Activated CD4-positive, CD25-positive, alpha-beta regulatory T cell treated with anti-CD3 and anti-CD28 coated beads, Interleukin-2, amount 50 U/mL, for 24 hours (primary cell): ENCODE results near the gene BCAR1.
"Not testable (repeated sequence)": the region's sequence is repeated elsewhere in the genome, so short reads cannot be mapped to it uniquely, and the experiment has no call there.

Experiments
- ATAC-seq, 2 donors: fragments of 150-1000 bp; cut with Tn5 transposase; one replicate each; pipeline ENCODE4 v1.10.0; 2021; ENCODE audit warnings: mild to moderate bottlenecking in 1 of 2, moderate library complexity in 1 of 2

BCAR1 gene

DNA sequence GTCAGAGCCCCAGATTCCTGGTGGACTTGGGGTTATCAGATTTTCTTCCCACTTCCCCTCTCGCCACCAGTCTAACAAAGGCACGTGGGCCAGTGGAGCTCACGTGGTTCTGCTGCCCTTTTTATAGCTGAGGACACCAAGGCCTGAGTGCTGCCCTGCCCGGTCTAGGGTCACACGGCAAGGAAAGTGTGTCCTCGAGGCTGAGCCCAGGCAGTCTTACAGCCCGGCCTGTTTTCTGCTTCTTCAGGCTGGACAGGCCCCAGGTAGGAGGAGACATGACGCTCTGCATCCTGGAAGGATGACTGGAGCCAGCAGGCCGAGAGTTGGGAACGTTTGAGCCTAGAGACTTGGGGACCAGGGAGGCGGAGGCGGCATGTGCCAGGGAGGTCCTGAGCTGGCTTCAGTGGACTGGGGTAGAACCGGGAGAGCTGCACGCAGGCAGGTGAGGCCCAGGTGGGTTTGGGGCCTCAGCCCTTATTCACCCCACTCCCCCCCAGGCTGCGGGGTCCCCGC lies 29.1 kb downstream of the BCAR1 start:
- no peak for ATAC-seq

GRCh38 chr16:75219838-75220237 lies 31.6 kb downstream of the BCAR1 start:
- peak; percentile 81 to 92 for ATAC-seq

GRCh38 chr16:75219088-75219487 lies 32.3 kb downstream of the BCAR1 start:
- ATAC-seq = no peak

GRCh38 chr16:75218256-75219076 lies 33.0 kb downstream of the BCAR1 start, which contains the start of gene CTRB1:
TSS of gene CTRB1 (plus strand) at chr16:75218988. CDS start at chr16:75219008, 20 bp downstream.
- peak; percentile 42 to 46 for ATAC-seq

GRCh38 chr16:75217389-75217851 lies 34.0 kb downstream of the BCAR1 start:
- ATAC-seq = no peak

DNA sequence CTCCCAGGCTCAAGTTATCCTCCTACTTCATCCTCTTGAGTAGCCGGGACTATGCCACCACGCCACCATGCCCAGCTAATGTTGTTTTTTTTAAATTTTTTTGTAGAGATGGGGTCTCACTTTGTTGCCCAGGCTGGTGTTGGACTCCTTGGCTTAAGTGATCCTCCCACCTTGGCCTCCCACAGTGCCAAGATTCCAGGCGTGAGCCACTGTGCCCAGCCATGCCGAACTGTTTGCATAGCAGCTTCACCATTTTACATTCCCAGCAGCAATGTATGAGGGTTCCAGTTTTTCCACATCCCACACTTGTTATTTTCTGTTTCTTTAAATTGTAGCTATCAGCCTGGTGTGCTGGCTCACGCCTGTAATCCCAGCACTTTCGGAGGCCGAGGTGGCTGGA lies 34.8 kb downstream of the BCAR1 start:
- ATAC-seq = no peak

DNA sequence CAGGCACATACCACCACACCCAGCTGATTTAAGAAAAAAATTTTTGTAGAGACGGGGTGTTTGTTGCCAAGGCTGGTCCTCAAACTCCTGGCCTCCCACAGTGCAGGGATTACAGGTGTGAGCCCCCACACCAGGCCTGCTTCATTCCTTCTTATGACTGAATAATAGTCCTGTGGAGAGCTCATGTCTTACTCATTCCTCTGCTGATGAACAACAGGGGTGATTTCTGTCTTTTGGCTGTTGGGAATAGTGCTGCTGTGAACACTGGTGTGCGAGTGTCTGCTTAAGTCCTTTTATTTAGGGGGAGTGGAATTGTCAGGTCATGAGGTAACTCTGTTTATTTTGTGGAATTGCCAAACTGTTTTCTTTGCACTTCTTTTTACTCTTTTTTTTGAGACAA lies 35.3 kb downstream of the BCAR1 start:
- no peak for ATAC-seq

GRCh38 chr16:75211286-75211685 lies 40.1 kb downstream of the BCAR1 start:
- not testable (repeated sequence) for ATAC-seq

- no peak for ATAC-seq
Measured at GRCh38 chr16:75209944-75210343, 41.5 kb downstream of the BCAR1 start.

DNA sequence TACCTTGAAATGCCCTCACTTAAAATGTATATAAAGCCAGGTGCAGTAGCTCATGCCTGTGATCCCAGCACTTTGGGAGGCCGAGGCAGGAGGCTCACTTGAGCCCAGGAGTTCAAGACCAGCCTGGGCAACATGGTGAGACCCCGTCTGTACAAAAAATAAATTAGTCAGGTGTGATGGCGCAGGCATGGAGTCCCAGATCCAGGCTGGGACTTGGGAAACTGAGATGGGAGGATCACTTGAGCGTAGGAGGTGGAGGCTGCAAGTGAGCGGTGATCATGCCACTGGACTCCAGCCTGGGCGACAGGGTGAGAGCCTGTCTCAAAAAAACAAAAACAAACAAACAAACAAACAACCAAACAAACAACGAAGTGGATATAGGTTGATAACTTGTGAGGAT lies 41.9 kb downstream of the BCAR1 start:
- ATAC-seq = not testable (repeated sequence)

- no peak for ATAC-seq
Measured at GRCh38 chr16:75208861-75209505, 42.4 kb downstream of the BCAR1 start.

GRCh38 chr16:75208242-75208825 lies 43.1 kb downstream of the BCAR1 start:
- no peak for ATAC-seq

DNA sequence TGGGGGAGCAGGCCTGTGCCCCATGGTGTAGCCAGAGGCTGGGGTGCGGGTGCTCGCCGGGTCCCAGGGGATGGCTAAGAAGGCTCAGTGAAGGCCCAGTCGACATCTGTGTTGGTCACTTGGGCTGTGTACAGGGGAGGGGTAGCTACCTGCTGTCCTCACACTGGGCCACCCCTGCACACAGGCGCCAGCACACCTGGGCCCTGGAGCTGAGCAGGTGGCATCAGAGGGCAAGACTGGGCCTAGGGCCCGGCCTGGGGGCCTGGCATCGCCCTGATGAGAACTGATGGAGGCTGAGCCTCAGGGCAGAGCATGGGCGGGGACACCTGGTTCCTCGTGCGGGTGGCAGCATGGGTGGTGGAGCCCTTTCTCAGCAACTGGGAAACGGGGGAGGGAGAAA lies 43.6 kb downstream of the BCAR1 start:
- no peak for ATAC-seq

DNA sequence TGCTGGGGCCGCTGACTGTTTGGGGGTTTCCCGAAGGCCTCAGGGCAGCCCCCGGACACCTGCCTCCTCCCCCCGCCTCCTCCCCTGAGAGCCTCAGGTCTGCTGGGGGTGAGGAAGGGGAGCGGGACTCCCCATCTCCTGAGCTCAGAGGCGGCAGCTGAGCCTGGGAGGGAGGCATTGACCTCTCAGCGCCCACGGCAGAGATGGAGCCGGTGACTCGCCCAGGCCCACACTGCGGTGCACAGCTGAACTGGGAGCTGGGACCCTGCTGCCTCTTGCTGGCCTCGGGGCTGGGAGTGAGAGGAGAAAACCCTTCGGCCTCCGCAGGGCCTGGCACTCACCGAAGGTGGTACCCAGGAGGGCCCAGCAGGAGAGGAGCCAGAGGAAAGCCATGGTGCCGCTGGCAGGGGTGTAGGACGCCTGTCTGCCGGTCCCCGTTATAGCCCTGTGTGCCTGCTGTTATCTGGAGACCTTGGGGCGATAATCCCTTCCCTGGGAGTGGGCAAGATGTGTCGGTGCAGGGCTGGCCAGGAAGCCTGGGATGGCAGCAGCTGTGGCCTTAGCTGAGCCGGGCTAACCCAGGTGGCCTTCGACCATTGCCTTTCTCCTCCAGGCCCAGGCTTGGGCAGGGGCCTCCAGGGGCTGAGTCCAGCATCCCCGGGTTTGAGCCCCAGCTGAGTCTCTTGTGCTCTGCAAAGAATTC lies 44.5 kb downstream of the BCAR1 start, which contains the start of gene CTRB2:
Gene CTRB2, minus strand, starts transcription at position 413 of the 703 bp plus-strand sequence. Its CDS starts 20 bp downstream, at position 393.
- ATAC-seq = no peak

GRCh38 chr16:75205961-75206748 lies 45.3 kb downstream of the BCAR1 start:
- ATAC-seq = not testable (repeated sequence)

- ATAC-seq = not testable (repeated sequence)
Measured at GRCh38 chr16:75205438-75205837, 46.0 kb downstream of the BCAR1 start.

DNA sequence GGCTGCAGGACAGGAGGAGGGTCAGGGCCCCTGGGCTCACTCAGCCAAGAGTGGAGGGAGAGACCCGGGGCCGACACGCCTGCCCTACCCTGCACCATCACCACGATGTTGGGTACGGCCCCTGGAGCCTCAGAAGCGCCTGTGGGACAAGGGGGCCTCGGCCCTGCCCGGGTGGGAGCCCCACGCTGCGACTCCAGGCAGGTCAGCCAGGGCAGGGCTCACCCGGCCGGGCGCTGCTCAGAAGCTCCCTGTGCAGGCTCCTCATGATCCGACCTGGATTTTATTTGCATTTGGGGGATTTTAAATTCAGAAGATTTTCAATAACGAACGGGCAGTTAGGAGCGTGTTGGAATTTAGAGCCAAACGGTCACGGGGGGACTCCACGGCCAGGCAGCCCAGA lies 46.5 kb downstream of the BCAR1 start:
- not testable (repeated sequence) for ATAC-seq

GRCh38 chr16:75204410-75204758 lies 47.0 kb downstream of the BCAR1 start:
- no peak for ATAC-seq

DNA sequence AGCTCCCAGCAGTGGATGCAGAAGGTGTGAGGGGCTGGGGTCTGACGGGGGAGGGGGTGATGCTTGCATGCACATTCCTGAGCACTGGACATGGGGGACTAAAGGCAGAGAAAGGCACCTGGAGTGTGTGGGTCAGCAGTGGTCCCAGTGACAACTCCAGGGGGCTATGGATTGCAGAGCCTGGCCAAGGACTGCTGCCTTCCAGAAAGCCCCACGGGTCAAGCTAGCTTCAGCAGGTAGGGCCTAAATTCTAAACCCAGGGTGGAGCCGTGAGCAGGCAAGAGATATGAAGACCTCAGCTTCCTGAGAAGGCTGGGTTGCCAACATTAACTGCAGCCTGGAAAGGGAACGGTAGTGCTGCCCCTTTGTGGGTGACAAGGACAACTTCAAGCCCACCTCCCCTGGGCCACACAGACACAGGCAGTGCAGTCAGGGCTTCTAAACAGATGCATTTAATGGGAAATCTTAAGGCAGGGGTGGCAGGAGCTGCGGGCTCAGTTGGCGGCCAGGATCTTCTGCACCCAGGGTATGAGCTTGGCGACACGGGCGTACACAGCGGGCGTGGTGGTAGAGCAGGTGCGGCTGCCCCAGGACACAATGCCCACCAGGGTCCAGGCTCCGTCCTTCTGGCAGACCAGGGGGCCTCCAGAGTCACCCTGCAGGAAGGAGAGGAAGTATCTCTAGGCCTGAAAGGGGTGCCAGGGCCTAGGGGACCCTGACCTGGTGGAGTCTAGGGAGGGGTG lies 47.6 kb downstream of the BCAR1 start:
- ATAC-seq = no peak

DNA sequence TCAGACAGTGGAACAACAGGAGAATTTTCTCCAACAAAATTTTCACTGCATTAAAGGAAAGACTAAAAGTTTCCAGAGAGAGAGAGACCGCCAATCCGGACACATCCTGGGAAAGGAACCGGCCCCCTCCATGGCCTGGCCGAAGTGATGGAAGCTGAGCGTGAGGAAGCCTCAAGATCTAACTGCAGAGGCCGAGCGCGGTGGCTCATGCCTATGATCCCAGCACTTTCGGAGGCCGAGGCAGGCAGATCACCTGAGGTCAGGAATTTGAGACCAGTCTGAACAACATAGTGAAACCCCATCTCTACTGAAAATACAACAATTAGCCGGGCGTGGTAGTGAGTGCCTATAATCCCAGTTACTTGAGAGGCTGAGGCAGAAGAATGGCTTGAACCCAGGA lies 48.3 kb downstream of the BCAR1 start:
- no peak for ATAC-seq

DNA sequence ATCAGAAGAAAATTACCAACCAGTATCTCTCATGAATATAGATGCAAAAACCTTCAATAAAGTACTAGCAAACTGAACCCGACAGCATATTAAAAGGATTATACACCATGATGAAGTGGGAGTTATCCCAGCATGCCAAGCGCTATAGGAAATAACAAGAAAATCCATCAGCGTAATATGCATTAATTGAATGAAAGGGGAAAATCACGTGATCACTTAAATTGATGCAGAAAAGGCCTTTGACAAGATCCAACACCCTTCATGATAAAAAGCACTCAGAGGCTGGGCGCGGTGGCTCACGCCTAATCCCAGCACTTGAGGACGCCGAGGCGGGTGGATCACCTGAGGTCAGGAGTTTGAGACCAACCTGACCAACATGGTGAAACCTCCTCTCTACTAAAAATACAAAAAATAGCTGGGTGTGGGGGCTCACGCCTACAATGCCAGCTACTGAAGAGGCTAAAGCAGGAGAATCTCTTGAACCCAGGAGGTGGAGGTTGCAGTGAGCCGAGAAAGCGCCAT lies 49.3 kb downstream of the BCAR1 start:
- no peak for ATAC-seq
